Common myeloid progenitor, CD34-positive (primary cell): ENCODE measurements around the gene ABTB2.

Source experiments
- CTCF ChIA-PET: fragments of 350-600 bp; sonication (Branson Sonifier 250); formaldehyde crosslinking; loops from one replicate; lab custom pipeline; 2021; ENCODE audit warnings: antibody characterized with exemption; lab: Charles Lee
- POLR2A ChIA-PET: fragments of 350-600 bp; sonication (Branson Sonifier 250); formaldehyde crosslinking; loops from one replicate; lab custom pipeline; 2021; ENCODE audit warnings: antibody characterized with exemption; lab: Charles Lee
- DNase-seq, 3 donors: peaks; one replicate each; pipeline versions ENCODE4 v3.0.0 to v3.0.0-alpha.2; 2013
- H3K27ac ChIP-seq, 2 experiments: 1 replicate in 1 of 2; 2 replicates in 1 of 2; pipeline ENCODE4 v1.7.0; 2013; ENCODE audit warnings: inconsistent platforms in 2 of 2, low read length in 2 of 2, mild to moderate bottlenecking in 2 of 2, low read depth in 1 of 2, moderate library complexity in 1 of 2; ENCODE audit not compliant: severe bottlenecking in 2 of 2, insufficient read depth in 1 of 2, poor library complexity in 1 of 2
- H3K27me3 ChIP-seq, 5 experiments: replicated peaks in 2 of 5; 1 replicate in 3 of 5; 2 replicates in 2 of 5; pipeline versions ENCODE4 v1.6.1 to v1.7.0; 2013; ENCODE audit warnings: low read length in 4 of 5, mild to moderate bottlenecking in 2 of 5, moderate library complexity in 2 of 5, inconsistent platforms in 1 of 5; ENCODE audit not compliant: insufficient read depth in 5 of 5, control insufficient read depth in 4 of 5
- H3K36me3 ChIP-seq, 4 experiments: 1 replicate in 2 of 4; 2 replicates in 2 of 4; pipeline versions ENCODE4 v1.6.1 to v1.7.0; 2013; ENCODE audit warnings: low read length in 3 of 4, control low read depth in 1 of 4, mild to moderate bottlenecking in 1 of 4; ENCODE audit not compliant: control insufficient read depth in 4 of 4, insufficient read depth in 4 of 4
- H3K4me1 ChIP-seq, 4 experiments: 1 replicate in 3 of 4; 2 replicates in 1 of 4; pipeline versions ENCODE4 v1.6.1 to v1.7.1; 2013; ENCODE audit warnings: low read length in 3 of 4, mild to moderate bottlenecking in 3 of 4, control low read depth in 1 of 4, inconsistent platforms in 1 of 4, moderate library complexity in 1 of 4; ENCODE audit not compliant: control insufficient read depth in 4 of 4, insufficient read depth in 4 of 4; ENCODE audit errors: control extremely low read depth in 1 of 4
- H3K4me3 ChIP-seq, 7 experiments: 1 replicate in 4 of 7; 2 replicates in 3 of 7; pipeline versions ENCODE4 v1.5.1 to v1.7.0; 2013; ENCODE audit warnings: mild to moderate bottlenecking in 7 of 7, low read length in 6 of 7, moderate library complexity in 6 of 7, inconsistent platforms in 2 of 7, low read depth in 2 of 7, control low read depth in 1 of 7; ENCODE audit not compliant: insufficient read depth in 4 of 7, control insufficient read depth in 1 of 7; ENCODE audit errors: extremely low read depth in 1 of 7
- H3K9me3 ChIP-seq, 5 experiments: 1 replicate in 4 of 5; 2 replicates in 1 of 5; pipeline versions ENCODE4 v1.6.1 to v1.7.1; 2013; ENCODE audit warnings: low read length in 4 of 5, mild to moderate bottlenecking in 2 of 5, inconsistent platforms in 1 of 5, low read depth in 1 of 5, moderate library complexity in 1 of 5; ENCODE audit not compliant: control insufficient read depth in 4 of 5, insufficient read depth in 2 of 5; ENCODE audit errors: control extremely low read depth in 1 of 5
- WGBS: methylation state at CpG from one replicate; pipeline ENCODE4 v1.1.5; 2013; ENCODE audit not compliant: insufficient coverage; 5-methylcytosine and 5-hydroxymethylcytosine counted together

The ABTB2 gene

GRCh38 chr11:34300926-34301295, 56.9 kb downstream of the ABTB2 start:
- Histone ChIP-seq H3K27me3 (no peaks in the 10 kb centered on the region), H3K9me3 (no peaks in the 10 kb centered on the region), H3K4me1 (peaks cover 14 to 55% (median 23%) of the 10 kb centered on the region in 4 experiments), H3K27ac (peak overlapping the region in 1 of 2 experiments; percentile 69), H3K36me3 (no peaks in the 10 kb centered on the region), H3K4me3 (peak overlapping the region in 6 of 7 experiments; percentile 27 to 63 (median 50))
- CTCF ChIA-PET: interaction anchor here (1.1 to 1.4 kb wide), 2 partner anchors 12 to 131 kb away, joined by 3 read pairs; no protein-coding TSS in a partner anchor
- POLR2A ChIA-PET: interaction anchor here (0.6 kb wide), 2 partner anchors 13 to 15 kb away, joined by 3 read pairs; no protein-coding TSS in a partner anchor
- DNase-seq: no peak
- whole genome bisulfite sequencing: 0% methylated on average over 1 of the region's 3 CpGs

DNA sequence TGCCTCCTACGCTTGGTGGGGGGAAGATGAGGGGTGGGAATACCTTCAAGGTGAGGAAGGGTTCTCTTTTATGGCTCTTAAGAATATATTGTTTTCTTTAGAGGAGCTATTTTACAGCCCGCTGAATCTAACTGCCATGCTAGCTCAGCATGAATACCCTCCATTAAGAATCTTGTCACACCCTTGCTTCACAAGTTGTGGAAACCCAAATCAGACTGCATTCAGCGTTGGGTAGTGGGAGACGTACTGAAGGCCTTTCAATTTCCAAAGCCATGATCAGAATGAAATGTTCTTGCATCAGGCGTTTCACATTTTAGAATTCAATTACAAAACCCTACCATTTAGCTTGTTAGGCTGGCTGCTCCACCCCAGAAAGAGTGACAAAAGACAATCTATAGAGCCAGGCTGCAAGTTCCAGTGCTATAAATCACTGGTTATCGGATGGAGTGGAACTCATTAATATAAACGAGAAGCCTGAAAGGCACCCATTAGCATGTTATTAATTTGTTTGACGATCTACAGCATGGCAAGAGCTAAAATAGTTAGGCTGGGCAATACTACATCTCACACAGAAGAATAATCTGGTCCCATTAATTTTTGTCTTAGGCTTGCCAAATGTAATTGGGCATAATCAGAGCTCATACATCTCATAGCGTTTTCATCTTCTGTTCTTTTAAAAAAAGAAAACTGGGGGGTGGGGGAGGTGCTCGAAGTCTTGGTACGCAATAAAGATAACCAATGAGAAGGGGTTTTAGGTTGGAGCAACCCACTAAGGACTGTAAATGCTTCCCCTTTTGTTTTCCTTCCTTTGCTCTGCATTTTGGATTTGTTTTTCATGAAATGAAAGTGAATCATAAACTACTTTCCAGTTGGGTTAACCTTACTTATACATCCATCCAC, 57.5 kb downstream of the ABTB2 start:
- no peaks in the 10 kb centered on the region for H3K36me3 ChIP-seq
- CTCF ChIA-PET: interaction anchor here (0.6 to 1.1 kb wide), 3 partner anchors 62 to 167 kb away, joined by 3 read pairs; no protein-coding TSS in a partner anchor
- POLR2A ChIA-PET: interaction anchor here (0.6 kb wide), 3 partner anchors 12 to 18 kb away, joined by 3 to 4 read pairs (median 3); no protein-coding TSS in a partner anchor
- H3K9me3 ChIP-seq: no peaks in the 10 kb centered on the region
- 71% methylated on average over 4 of the region's 11 CpGs for WGBS
- peak overlapping the region in 1 of 2 experiments; percentile 69 for H3K27ac ChIP-seq
- H3K27me3 ChIP-seq: no peaks in the 10 kb centered on the region
- H3K4me1 ChIP-seq: peaks cover 14 to 53% (median 23%) of the 10 kb centered on the region in 4 experiments
- H3K4me3 ChIP-seq: peak overlapping the region in 6 of 7 experiments; percentile 27 to 63 (median 50)
- DNase-seq: peak; percentile 38 to 79 (median 77)

GRCh38 chr11:34299284-34299972, 58.4 kb downstream of the ABTB2 start:
- H3K4me3 ChIP-seq: no peak overlapping the region
- ChIA-PET CTCF (interaction anchor here (0.7 to 1.2 kb wide), 3 partner anchors 13 to 168 kb away, joined by 3 read pairs; no protein-coding TSS in a partner anchor), POLR2A (no interaction called here)
- H3K9me3 ChIP-seq: no peaks in the 10 kb centered on the region
- no peak overlapping the region for H3K27ac ChIP-seq
- WGBS: 96% methylated on average over 11 of the region's 11 CpGs
- no peaks in the 10 kb centered on the region for H3K36me3 ChIP-seq
- H3K4me1 ChIP-seq: peaks cover 14 to 50% (median 23%) of the 10 kb centered on the region in 4 experiments
- no peak for DNase-seq
- no peaks in the 10 kb centered on the region for H3K27me3 ChIP-seq

- no peaks in the 10 kb centered on the region for H3K27me3 ChIP-seq
- DNase-seq: no peak
- H3K4me3 ChIP-seq: no peak overlapping the region
- 100% methylated on average over 1 of the region's 2 CpGs for WGBS
- H3K4me1 ChIP-seq: peaks cover 14 to 48% (median 23%) of the 10 kb centered on the region in 4 experiments
- ChIA-PET CTCF (interaction anchor here (0.7 to 1.2 kb wide), 2 partner anchors 13 to 17 kb away, joined by 3 read pairs; no protein-coding TSS in a partner anchor), POLR2A (no interaction called here)
- no peaks in the 10 kb centered on the region for H3K9me3 ChIP-seq
- no peaks in the 10 kb centered on the region for H3K36me3 ChIP-seq
- H3K27ac ChIP-seq: no peak overlapping the region
These were observed 58.9 kb downstream of the ABTB2 start for GRCh38 chr11:34298871-34299270.

- Histone ChIP-seq H3K4me3 (no peak overlapping the region), H3K9me3 (no peaks in the 10 kb centered on the region), H3K27me3 (no peaks in the 10 kb centered on the region), H3K27ac (no peak overlapping the region), H3K4me1 (peaks cover 9 to 28% (median 16%) of the 10 kb centered on the region in 4 experiments), H3K36me3 (no peaks in the 10 kb centered on the region)
- DNase-seq: no peak
- CTCF ChIA-PET: interaction anchor here (0.9 kb wide), 1 partner anchor 15 kb away, joined by 3 read pairs; no protein-coding TSS in a partner anchor
- 100% methylated on average over 1 of the region's 1 CpG for WGBS
- POLR2A ChIA-PET: no interaction called here
These were observed 61.4 kb downstream of the ABTB2 start for GRCh38 chr11:34296412-34296811.

GRCh38 chr11:34292546-34292945, 65.3 kb downstream of the ABTB2 start:
- H3K4me3 ChIP-seq: no peak overlapping the region
- no peaks in the 10 kb centered on the region for H3K36me3 ChIP-seq
- peaks cover 0 to 2% (median 0%) of the 10 kb centered on the region in 5 experiments for H3K27me3 ChIP-seq
- 100% methylated on average over 2 of the region's 2 CpGs for WGBS
- no peak for DNase-seq
- ChIA-PET POLR2A (no interaction called here), CTCF (no interaction called here)
- no peaks in the 10 kb centered on the region for H3K4me1 ChIP-seq
- H3K27ac ChIP-seq: no peak overlapping the region
- no peaks in the 10 kb centered on the region for H3K9me3 ChIP-seq
